K562 (cell line): ENCODE measurements around the gene TMC8. TPM values are rescaled to one million over a fixed set of nuclear protein-coding genes. Genes with fewer than 3 reads are reported as not detected.

Source experiments
- BMI1 ChIP-seq: fragments of 150-350 bp; IDR thresholded peaks from 2 replicates; pipeline ENCODE4 v1.6.1; 2014; ENCODE audit warnings: low read length
- CCAR2 ChIP-seq: fragments of 200-400 bp; formaldehyde crosslinking; IDR thresholded peaks from 2 replicates; pipeline ENCODE4 v1.6.1; 2017; ENCODE audit warnings: mild to moderate bottlenecking, low read depth, low read length
- CHD1 ChIP-seq: fragments of 200-600 bp; sonication (generic); IDR thresholded peaks from one replicate; pipeline ENCODE4 v1.6.1; 2012; ENCODE audit warnings: mild to moderate bottlenecking, moderate library complexity, low read length, inconsistent platforms
- NR4A1 ChIP-seq, 2 experiments: fragments of 250-450 bp in 1 of 2; fragments of 450-650 bp in 1 of 2; sonication (Bioruptor Pico) in 1 of 2; IDR thresholded peaks; 2 replicates each; pipeline versions ENCODE4 v1.4.0 to v1.6.1; 2016 to 2020; ENCODE audit warnings: mild to moderate bottlenecking in 2 of 2, missing compliant biosample characterization in 1 of 2, missing genetic modification characterization in 1 of 2, moderate library complexity in 1 of 2
- PHF8 ChIP-seq: fragments of 200-600 bp; sonication (generic); IDR thresholded peaks from 2 replicates; pipeline ENCODE4 v1.6.1; 2012; ENCODE audit warnings: mixed run types, mild to moderate bottlenecking, inconsistent platforms, low read length, moderate library complexity, borderline replicate concordance
- PURB ChIP-seq: sonication (generic); formaldehyde crosslinking; IDR thresholded peaks from 2 replicates; pipeline ENCODE4 v1.9.0; 2021; ENCODE audit warnings: low read depth, mild to moderate bottlenecking, missing genetic modification reagents
- RBM15 ChIP-seq: fragments of 200-400 bp; formaldehyde crosslinking; IDR thresholded peaks from 2 replicates; pipeline ENCODE4 v1.6.1; 2018; ENCODE audit warnings: mild to moderate bottlenecking, low read length, moderate library complexity; ENCODE audit not compliant: insufficient read depth
- RBM34 ChIP-seq: fragments of 200-400 bp; formaldehyde crosslinking; IDR thresholded peaks from 2 replicates; pipeline ENCODE4 v1.6.1; 2018; ENCODE audit warnings: low read length, borderline replicate concordance; ENCODE audit not compliant: insufficient read depth
- RNF219 ChIP-seq: fragments of 250-450 bp; sonication (Bioruptor Pico); IDR thresholded peaks from 2 replicates; pipeline ENCODE4 v1.5.0; 2022; ENCODE audit warnings: mild to moderate bottlenecking
- SMC3 ChIP-seq: conservative IDR thresholded peaks from 2 replicates; pipeline ENCODE4 v1.6.1; 2011; ENCODE audit warnings: low read depth, low read length, improper control_type of control experiment; ENCODE audit not compliant: insufficient read depth
- SRSF1 ChIP-seq: fragments of 200-400 bp; formaldehyde crosslinking; IDR thresholded peaks from 2 replicates; pipeline ENCODE4 v1.6.1; 2017; ENCODE audit warnings: mild to moderate bottlenecking, low read depth, low read length, moderate library complexity
- ZNF253 ChIP-seq: fragments of 250-450 bp; sonication (Bioruptor Pico); conservative IDR thresholded peaks from 2 replicates; pipeline ENCODE4 v1.6.1; 2021; ENCODE audit warnings: mild to moderate bottlenecking
- polyA plus RNA-seq, 8 experiments: library from polyadenylated mRNA; depleted of rRNA in 4 of 8; stranded (reverse) in 5 of 8; unstranded in 3 of 8; fragments of >200 nt; fragmentation: Nextera tagmentation in 2 of 8; fragmentation: Illumina TruSeq in 1 of 8; extraction: Ambion mirVana in 2 of 8; extraction: Trizol in 1 of 8; gene quantifications; 2 replicates each; pipeline versions ENCODE4 v1.2.1 to v1.2.3, GENCODE V29; 2011 to 2014; ENCODE audit warnings: inconsistent platforms in 1 of 8, missing spikeins in 1 of 8
- total RNA-seq, 7 experiments: library from RNA; depleted of rRNA in 6 of 7; stranded (reverse); fragments of >200 nt in 6 of 7; fragmentation: Illumina TruSeq in 2 of 7; extraction: Trizol in 2 of 7; gene quantifications; 2 replicates each; pipeline versions ENCODE4 v1.2.1 to v1.2.3, GENCODE V29; 2011 to 2021; ENCODE audit warnings: low replicate concordance in 1 of 7
- TF ChIP-seq, protein P1 (sequence below): sonication (generic); formaldehyde crosslinking; IDR thresholded peaks from 2 replicates; pipeline ENCODE4 v1.8.1; 2023; ENCODE audit warnings: mild to moderate bottlenecking, missing genetic modification reagents
- TF ChIP-seq, protein P2 (sequence below): sonication (generic); formaldehyde crosslinking; IDR thresholded peaks from 2 replicates; pipeline ENCODE4 v1.8.1; 2023; ENCODE audit warnings: missing genetic modification reagents, mild to moderate bottlenecking, borderline replicate concordance
- TF ChIP-seq, protein P3 (sequence below): fragments of 450-650 bp; IDR thresholded peaks from 2 replicates; pipeline ENCODE4 v1.7.0; 2016; ENCODE audit warnings: borderline replicate concordance

Gene TMC8
- total and polyA plus RNA-seq, 9 of the 15 experiments (the other 6 are each of a cell fraction or from before 2014, with no cell fraction given) = 0.13 to 10.9 (median 2.8) TPM

DNA sequence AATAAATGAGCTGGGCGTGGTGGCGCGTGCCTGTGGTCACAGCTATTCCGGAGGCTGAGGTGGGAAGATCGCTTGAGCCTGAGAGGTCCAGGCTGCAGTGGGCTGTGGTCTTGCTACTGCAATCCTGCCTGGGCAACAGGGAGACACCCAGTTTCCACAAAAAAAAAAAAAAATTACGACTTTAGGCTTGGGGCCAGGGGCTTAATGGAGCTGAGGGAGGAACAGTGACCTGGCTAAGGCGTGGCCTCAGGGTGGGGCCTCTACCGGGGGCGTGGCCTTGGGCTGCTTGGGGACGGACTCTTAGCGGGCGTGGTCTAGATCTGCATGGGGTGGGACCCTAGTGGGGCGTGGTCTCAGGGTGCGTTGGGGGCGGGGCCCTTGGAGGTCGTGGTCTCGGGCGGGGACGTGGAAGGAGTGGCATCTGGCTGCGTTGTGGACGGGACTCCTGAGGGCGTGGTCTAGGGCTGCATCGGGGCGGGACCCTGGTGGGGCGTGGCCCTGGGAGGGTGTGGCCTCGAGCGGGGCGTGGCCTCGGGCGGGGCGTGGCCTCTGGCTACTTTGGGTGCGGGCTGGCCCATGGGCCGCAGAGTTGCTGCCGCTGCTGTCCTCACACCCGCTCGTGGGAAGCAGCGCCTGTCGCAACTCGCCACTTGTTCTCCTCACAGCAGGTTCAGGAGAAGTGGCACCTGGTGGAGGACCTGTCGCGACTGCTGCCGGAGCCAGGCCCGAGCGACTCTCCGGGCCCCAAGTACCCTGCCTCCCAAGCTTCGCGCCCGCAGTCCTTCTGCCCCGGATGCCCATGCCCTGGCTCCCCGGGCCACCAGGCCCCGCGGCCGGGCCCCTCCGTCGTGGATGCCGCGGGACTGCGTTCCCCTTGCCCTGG, 9.8 kb downstream of the TMC8 start (continued):
- no peak for TF ChIP-seq RNF219 (CRISPR knock-in tag)
- no peak for TF ChIP-seq CHD1
- TF ChIP-seq, protein P1, sequence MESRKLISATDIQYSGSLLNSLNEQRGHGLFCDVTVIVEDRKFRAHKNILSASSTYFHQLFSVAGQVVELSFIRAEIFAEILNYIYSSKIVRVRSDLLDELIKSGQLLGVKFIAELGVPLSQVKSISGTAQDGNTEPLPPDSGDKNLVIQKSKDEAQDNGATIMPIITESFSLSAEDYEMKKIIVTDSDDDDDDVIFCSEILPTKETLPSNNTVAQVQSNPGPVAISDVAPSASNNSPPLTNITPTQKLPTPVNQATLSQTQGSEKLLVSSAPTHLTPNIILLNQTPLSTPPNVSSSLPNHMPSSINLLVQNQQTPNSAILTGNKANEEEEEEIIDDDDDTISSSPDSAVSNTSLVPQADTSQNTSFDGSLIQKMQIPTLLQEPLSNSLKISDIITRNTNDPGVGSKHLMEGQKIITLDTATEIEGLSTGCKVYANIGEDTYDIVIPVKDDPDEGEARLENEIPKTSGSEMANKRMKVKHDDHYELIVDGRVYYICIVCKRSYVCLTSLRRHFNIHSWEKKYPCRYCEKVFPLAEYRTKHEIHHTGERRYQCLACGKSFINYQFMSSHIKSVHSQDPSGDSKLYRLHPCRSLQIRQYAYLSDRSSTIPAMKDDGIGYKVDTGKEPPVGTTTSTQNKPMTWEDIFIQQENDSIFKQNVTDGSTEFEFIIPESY (CRISPR knock-in tag) = peak; percentile 54
- TF ChIP-seq CCAR2 = no peak
- no peak for TF ChIP-seq PURB
- no peak for TF ChIP-seq ZNF253
- no peak for TF ChIP-seq RBM34
- TF ChIP-seq NR4A1 (CRISPR knock-in tag; IDR thresholded peaks at IDR 0.05) = 0 out of 2 replicates have a peak, but pooled peaks have one; percentile 50
- no peak for TF ChIP-seq NR4A1 (tag; IDR thresholded peaks at IDR 0.05)
- TF ChIP-seq, protein P2, sequence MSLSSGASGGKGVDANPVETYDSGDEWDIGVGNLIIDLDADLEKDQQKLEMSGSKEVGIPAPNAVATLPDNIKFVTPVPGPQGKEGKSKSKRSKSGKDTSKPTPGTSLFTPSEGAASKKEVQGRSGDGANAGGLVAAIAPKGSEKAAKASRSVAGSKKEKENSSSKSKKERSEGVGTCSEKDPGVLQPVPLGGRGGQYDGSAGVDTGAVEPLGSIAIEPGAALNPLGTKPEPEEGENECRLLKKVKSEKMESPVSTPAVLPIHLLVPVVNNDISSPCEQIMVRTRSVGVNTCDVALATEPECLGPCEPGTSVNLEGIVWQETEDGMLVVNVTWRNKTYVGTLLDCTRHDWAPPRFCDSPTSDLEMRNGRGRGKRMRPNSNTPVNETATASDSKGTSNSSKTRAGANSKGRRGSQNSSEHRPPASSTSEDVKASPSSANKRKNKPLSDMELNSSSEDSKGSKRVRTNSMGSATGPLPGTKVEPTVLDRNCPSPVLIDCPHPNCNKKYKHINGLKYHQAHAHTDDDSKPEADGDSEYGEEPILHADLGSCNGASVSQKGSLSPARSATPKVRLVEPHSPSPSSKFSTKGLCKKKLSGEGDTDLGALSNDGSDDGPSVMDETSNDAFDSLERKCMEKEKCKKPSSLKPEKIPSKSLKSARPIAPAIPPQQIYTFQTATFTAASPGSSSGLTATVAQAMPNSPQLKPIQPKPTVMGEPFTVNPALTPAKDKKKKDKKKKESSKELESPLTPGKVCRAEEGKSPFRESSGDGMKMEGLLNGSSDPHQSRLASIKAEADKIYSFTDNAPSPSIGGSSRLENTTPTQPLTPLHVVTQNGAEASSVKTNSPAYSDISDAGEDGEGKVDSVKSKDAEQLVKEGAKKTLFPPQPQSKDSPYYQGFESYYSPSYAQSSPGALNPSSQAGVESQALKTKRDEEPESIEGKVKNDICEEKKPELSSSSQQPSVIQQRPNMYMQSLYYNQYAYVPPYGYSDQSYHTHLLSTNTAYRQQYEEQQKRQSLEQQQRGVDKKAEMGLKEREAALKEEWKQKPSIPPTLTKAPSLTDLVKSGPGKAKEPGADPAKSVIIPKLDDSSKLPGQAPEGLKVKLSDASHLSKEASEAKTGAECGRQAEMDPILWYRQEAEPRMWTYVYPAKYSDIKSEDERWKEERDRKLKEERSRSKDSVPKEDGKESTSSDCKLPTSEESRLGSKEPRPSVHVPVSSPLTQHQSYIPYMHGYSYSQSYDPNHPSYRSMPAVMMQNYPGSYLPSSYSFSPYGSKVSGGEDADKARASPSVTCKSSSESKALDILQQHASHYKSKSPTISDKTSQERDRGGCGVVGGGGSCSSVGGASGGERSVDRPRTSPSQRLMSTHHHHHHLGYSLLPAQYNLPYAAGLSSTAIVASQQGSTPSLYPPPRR (CRISPR knock-in tag) = no peak
- no peak for TF ChIP-seq SMC3
- TF ChIP-seq, protein P3, sequence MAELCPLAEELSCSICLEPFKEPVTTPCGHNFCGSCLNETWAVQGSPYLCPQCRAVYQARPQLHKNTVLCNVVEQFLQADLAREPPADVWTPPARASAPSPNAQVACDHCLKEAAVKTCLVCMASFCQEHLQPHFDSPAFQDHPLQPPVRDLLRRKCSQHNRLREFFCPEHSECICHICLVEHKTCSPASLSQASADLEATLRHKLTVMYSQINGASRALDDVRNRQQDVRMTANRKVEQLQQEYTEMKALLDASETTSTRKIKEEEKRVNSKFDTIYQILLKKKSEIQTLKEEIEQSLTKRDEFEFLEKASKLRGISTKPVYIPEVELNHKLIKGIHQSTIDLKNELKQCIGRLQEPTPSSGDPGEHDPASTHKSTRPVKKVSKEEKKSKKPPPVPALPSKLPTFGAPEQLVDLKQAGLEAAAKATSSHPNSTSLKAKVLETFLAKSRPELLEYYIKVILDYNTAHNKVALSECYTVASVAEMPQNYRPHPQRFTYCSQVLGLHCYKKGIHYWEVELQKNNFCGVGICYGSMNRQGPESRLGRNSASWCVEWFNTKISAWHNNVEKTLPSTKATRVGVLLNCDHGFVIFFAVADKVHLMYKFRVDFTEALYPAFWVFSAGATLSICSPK = no peak
- peak; percentile 76; the same call in 1 of the 2 replicates for TF ChIP-seq PHF8
- no peak for TF ChIP-seq RBM15
- no peak for TF ChIP-seq SRSF1
- TF ChIP-seq BMI1 = no peak
